Measurements from ENCODE around the gene PPP1R14C. TPM values are rescaled to one million over a fixed set of nuclear protein-coding genes. Genes with fewer than 3 reads are reported as not detected.

PPP1R14C gene
- total and polyA plus RNA-seq, 2 experiments from 2014 or later, result 8.2 to 10.1 TPM

- Histone ChIP-seq H3K36me3 (ENCODE audit: low read depth) (no peaks in the 10 kb centered on the region), H2AFZ (no peak overlapping the region), H3K4me3 (no peak overlapping the region), H3F3A (ENCODE audit: insufficient read depth) (peaks cover under 1% of the 10 kb centered on the region; the same call in 1 of the 2 replicates), H3K9me3 (ENCODE audit: low read depth) (no peaks in the 10 kb centered on the region), H3K9me2 (ENCODE audit: insufficient read depth) (no peaks in the 10 kb centered on the region), H3K9ac (no peak overlapping the region), H4K20me1 (ENCODE audit: insufficient read depth) (no peaks in the 10 kb centered on the region), H3K27ac (no peak overlapping the region), H3K4me2 (ENCODE audit: unreplicated experiment) (no peak overlapping the region), H3K79me2 (ENCODE audit: insufficient read depth) (peaks cover 62% of the 10 kb centered on the region), H3K27me3 (replicated peaks; ENCODE audit: insufficient read depth) (no peaks in the 10 kb centered on the region), H3K4me1 (ENCODE audit: insufficient read depth) (no peaks in the 10 kb centered on the region)
- in situ Hi-C loops (cut with MboI), result no loop called here
- WGBS, 2 experiments (ENCODE audit: low coverage in 1 of 2, low lambda C conversion rate in 2 of 2, missing lambda C conversion rate in 2 of 2), result 83 to 87% methylated on average over 4 of the region's 4 CpGs
- TF ChIP-seq EZH2phosphoT487 (IDR thresholded peaks at IDR 0.05; ENCODE audit: insufficient read depth, low read depth), result no peak
- TF ChIP-seq EZH2 (IDR thresholded peaks at IDR 0.05; ENCODE audit: insufficient read depth, poor library complexity, severe bottlenecking), result no peak
- DNase-seq, result no peak
These were observed 16.9 kb downstream of the PPP1R14C start for GRCh38 chr6:150159757-150160156.

- Histone ChIP-seq H3F3A (ENCODE audit: insufficient read depth) (no peaks in the 10 kb centered on the region), H2AFZ (no peak overlapping the region), H3K9me3 (ENCODE audit: low read depth) (no peaks in the 10 kb centered on the region), H3K4me3 (no peak overlapping the region), H3K79me2 (ENCODE audit: insufficient read depth) (peaks cover 38% of the 10 kb centered on the region; the same call in 1 of the 2 replicates), H3K36me3 (ENCODE audit: low read depth) (no peaks in the 10 kb centered on the region), H3K27ac (no peak overlapping the region), H3K9ac (no peak overlapping the region), H3K4me1 (ENCODE audit: insufficient read depth) (peaks cover under 1% of the 10 kb centered on the region; the same call in 1 of the 2 replicates), H3K27me3 (replicated peaks; ENCODE audit: insufficient read depth) (no peaks in the 10 kb centered on the region), H3K9me2 (ENCODE audit: insufficient read depth) (no peaks in the 10 kb centered on the region), H3K4me2 (ENCODE audit: unreplicated experiment) (no peak overlapping the region), H4K20me1 (ENCODE audit: insufficient read depth) (no peaks in the 10 kb centered on the region)
- DNase-seq, result no peak
- WGBS, 2 experiments (ENCODE audit: low coverage in 1 of 2, low lambda C conversion rate in 2 of 2, missing lambda C conversion rate in 2 of 2), result 85 to 91% methylated on average over 3 of the region's 3 CpGs
- in situ Hi-C loops (cut with MboI), result no loop called here
- no peak for TF ChIP-seq EZH2 (IDR thresholded peaks at IDR 0.05; ENCODE audit: insufficient read depth, poor library complexity, severe bottlenecking)
- no peak for TF ChIP-seq EZH2phosphoT487 (IDR thresholded peaks at IDR 0.05; ENCODE audit: insufficient read depth, low read depth)
These were observed 21.1 kb downstream of the PPP1R14C start for GRCh38 chr6:150163970-150164369.

GRCh38 chr6:150165020-150165702 is 22.3 kb downstream of the PPP1R14C start:
- no peaks in the 10 kb centered on the region for H3K9me3 ChIP-seq (ENCODE audit: low read depth)
- H3F3A ChIP-seq (ENCODE audit: insufficient read depth), result peaks cover 10% of the 10 kb centered on the region
- no peak overlapping the region for H3K4me3 ChIP-seq
- H3K27ac ChIP-seq, result no peak overlapping the region
- H3K4me2 ChIP-seq (ENCODE audit: unreplicated experiment), result no peak overlapping the region
- peaks cover 11% of the 10 kb centered on the region for H3K4me1 ChIP-seq (ENCODE audit: insufficient read depth)
- H3K79me2 ChIP-seq (ENCODE audit: insufficient read depth), result peaks cover 31% of the 10 kb centered on the region; the same call in 1 of the 2 replicates
- DNase-seq, result no peak
- TF ChIP-seq EZH2phosphoT487 (IDR thresholded peaks at IDR 0.05; ENCODE audit: insufficient read depth, low read depth) (no peak), EZH2 (IDR thresholded peaks at IDR 0.05; ENCODE audit: insufficient read depth, poor library complexity, severe bottlenecking) (no peak)
- H4K20me1 ChIP-seq (ENCODE audit: insufficient read depth), result no peaks in the 10 kb centered on the region
- H3K9ac ChIP-seq, result no peak overlapping the region
- H2AFZ ChIP-seq, result no peak overlapping the region
- H3K9me2 ChIP-seq (ENCODE audit: insufficient read depth), result no peaks in the 10 kb centered on the region
- no peaks in the 10 kb centered on the region for H3K27me3 ChIP-seq (replicated peaks; ENCODE audit: insufficient read depth)
- no peaks in the 10 kb centered on the region for H3K36me3 ChIP-seq (ENCODE audit: low read depth)
- in situ Hi-C loops (cut with MboI), result no loop called here

DNA sequence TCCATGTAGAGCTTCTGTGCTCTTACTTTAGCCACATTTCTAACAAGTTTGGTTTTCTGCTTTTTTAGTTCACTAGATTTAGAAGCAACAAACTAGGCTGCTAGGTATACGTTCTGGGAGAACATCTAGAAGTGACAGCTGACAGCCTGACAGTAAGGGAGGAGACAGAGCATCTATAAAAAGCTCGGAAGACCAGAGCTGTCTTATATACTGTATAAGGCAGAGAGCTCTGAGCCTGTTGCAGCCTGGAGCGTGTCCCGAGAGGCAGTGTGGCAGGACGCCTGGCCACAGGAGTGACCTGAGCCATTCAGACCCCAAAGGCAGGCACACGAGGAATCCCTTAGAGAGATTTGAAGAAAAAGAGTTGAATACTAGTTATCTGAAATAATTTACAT is 24.6 kb downstream of the PPP1R14C start:
- in situ Hi-C loops (cut with MboI), result no loop called here
- no peak overlapping the region for H3K27ac ChIP-seq
- H4K20me1 ChIP-seq (ENCODE audit: insufficient read depth), result no peaks in the 10 kb centered on the region
- H3F3A ChIP-seq (ENCODE audit: insufficient read depth), result peaks cover 14% of the 10 kb centered on the region
- no peaks in the 10 kb centered on the region for H3K27me3 ChIP-seq (replicated peaks; ENCODE audit: insufficient read depth)
- peaks cover 14% of the 10 kb centered on the region for H3K4me1 ChIP-seq (ENCODE audit: insufficient read depth)
- TF ChIP-seq EZH2 (IDR thresholded peaks at IDR 0.05; ENCODE audit: insufficient read depth, poor library complexity, severe bottlenecking) (no peak), EZH2phosphoT487 (IDR thresholded peaks at IDR 0.05; ENCODE audit: insufficient read depth, low read depth) (no peak)
- WGBS, 2 experiments (ENCODE audit: low coverage in 1 of 2, low lambda C conversion rate in 2 of 2, missing lambda C conversion rate in 2 of 2), result 89 to 91% methylated on average over 6 of the region's 6 CpGs
- H3K9me3 ChIP-seq (ENCODE audit: low read depth), result no peaks in the 10 kb centered on the region
- H3K36me3 ChIP-seq (ENCODE audit: low read depth), result no peaks in the 10 kb centered on the region
- no peak overlapping the region for H3K4me2 ChIP-seq (ENCODE audit: unreplicated experiment)
- H3K9me2 ChIP-seq (ENCODE audit: insufficient read depth), result no peaks in the 10 kb centered on the region
- peaks cover 17% of the 10 kb centered on the region for H3K79me2 ChIP-seq (ENCODE audit: insufficient read depth)
- no peak overlapping the region for H3K9ac ChIP-seq
- H2AFZ ChIP-seq, result no peak overlapping the region
- no peak overlapping the region for H3K4me3 ChIP-seq
- no peak for DNase-seq

Measured in GM23248 (cell line).